DOHH2 (cell line): ENCODE results near the gene OR2S2.
"Not testable (repeated sequence)": the region's sequence is repeated elsewhere in the genome, so short reads cannot be mapped to it uniquely, and the experiment has no call there.

Experiments used
- H3F3A ChIP-seq: fragments of 200-600 bp; sonication (generic), shearing (Covaris generic); 2 replicates; pipeline ENCODE4 v1.6.0; 2016; ENCODE audit warnings: antibody characterized with exemption, mild to moderate bottlenecking; ENCODE audit not compliant: control insufficient read depth, insufficient read depth
- H3K27ac ChIP-seq: fragments of 200-600 bp; sonication (generic); 2 replicates; pipeline ENCODE4 v1.5.1; 2014; ENCODE audit warnings: low read depth, mild to moderate bottlenecking, low read length, moderate library complexity
- H3K27me3 ChIP-seq: fragments of 200-600 bp; sonication (generic); 2 replicates; pipeline ENCODE4 v1.6.1; 2014; ENCODE audit warnings: mild to moderate bottlenecking, low read length, mixed read lengths; ENCODE audit not compliant: control insufficient read depth
- H3K36me3 ChIP-seq: fragments of 200-600 bp; sonication (generic); 2 replicates; pipeline ENCODE4 v1.6.1; 2014; ENCODE audit warnings: mild to moderate bottlenecking, low read length, moderate library complexity, mixed read lengths; ENCODE audit not compliant: control insufficient read depth
- H3K4me1 ChIP-seq: fragments of 200-600 bp; sonication (generic); 2 replicates; pipeline ENCODE4 v1.6.1; 2014; ENCODE audit warnings: mild to moderate bottlenecking, low read length, mixed read lengths; ENCODE audit not compliant: control insufficient read depth
- H3K4me2 ChIP-seq: fragments of 200-600 bp; sonication (generic); 2 replicates; pipeline ENCODE4 v1.6.0; 2014; ENCODE audit warnings: mild to moderate bottlenecking, low read length, moderate library complexity
- H3K4me3 ChIP-seq: fragments of 200-600 bp; sonication (generic); 2 replicates; pipeline ENCODE4 v1.5.1; 2014; ENCODE audit warnings: mild to moderate bottlenecking, low read length, mixed read lengths
- H3K79me2 ChIP-seq: fragments of 200-600 bp; sonication (generic); 2 replicates; pipeline ENCODE4 v1.6.1; 2014; ENCODE audit warnings: mild to moderate bottlenecking, low read length, mixed read lengths; ENCODE audit not compliant: control insufficient read depth
- H3K9me2 ChIP-seq: fragments of 200-600 bp; sonication (generic); replicated peaks from 2 replicates; pipeline ENCODE4 v1.6.1; 2014; ENCODE audit warnings: mild to moderate bottlenecking, low read length, mixed read lengths; ENCODE audit not compliant: control insufficient read depth
- H3K9me3 ChIP-seq: fragments of 200-600 bp; sonication (generic); 2 replicates; pipeline ENCODE4 v1.6.1; 2014; ENCODE audit warnings: antibody characterized with exemption, low read length, mixed read lengths; ENCODE audit not compliant: control insufficient read depth, insufficient read depth
- H4K20me1 ChIP-seq: fragments of 200-600 bp; sonication (generic); 2 replicates; pipeline ENCODE4 v1.6.0; 2014; ENCODE audit warnings: low read depth, mild to moderate bottlenecking, antibody characterized with exemption, low read length, moderate library complexity; ENCODE audit not compliant: control insufficient read depth, insufficient read depth
- EZH2phosphoT487 ChIP-seq: fragments of 200-600 bp; sonication (generic); IDR thresholded peaks from 2 replicates; pipeline ENCODE4 v1.6.1; 2017; ENCODE audit warnings: borderline replicate concordance, mild to moderate bottlenecking, antibody characterized with exemption, low read length, moderate library complexity, mixed read lengths
- TF ChIP-seq, protein P1 (sequence below): fragments of 200-600 bp; sonication (generic); IDR thresholded peaks from one replicate; pipeline ENCODE4 v1.5.1; 2014; ENCODE audit warnings: antibody characterized with exemption, mild to moderate bottlenecking, low read depth, low read length; ENCODE audit not compliant: poor library complexity, severe bottlenecking

Gene OR2S2

DNA sequence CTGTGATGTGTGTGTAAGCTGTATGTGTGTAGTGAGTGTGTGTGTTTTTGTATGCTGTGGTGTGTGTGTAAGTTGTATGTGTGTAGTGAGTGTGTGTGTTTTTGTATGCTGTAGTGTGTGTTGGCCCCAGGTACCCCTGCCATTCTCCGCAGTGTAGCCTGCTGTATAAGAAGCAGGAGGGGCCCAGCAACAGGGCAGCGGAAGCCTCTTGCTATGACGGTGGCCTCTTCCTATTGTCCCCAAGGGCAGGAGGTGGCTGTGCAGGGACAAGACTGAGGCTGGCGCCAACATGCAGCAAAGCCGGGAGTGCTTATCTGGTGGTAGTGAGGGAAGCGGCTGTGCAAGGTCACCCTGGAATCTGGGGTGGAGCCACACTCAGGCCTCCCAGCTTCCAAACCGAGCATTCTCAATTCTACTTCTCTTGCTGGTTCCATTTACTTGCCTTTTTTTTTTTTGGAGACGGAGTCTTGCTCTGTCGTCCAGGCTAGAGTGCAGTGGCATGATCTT lies 43.6 kb downstream of the OR2S2 start:
- Histone ChIP-seq H3K36me3 (no peaks in the 10 kb centered on the region), H3K27me3 (no peaks in the 10 kb centered on the region), H3K4me3 (no peak overlapping the region), H3K27ac (no peak overlapping the region), H3K9me3 (no peaks in the 10 kb centered on the region), H3K4me2 (no peak overlapping the region), H3F3A (0 out of 2 replicates have a peak, but pooled peaks cover 2% of the 10 kb centered on the region), H3K9me2 (no peaks in the 10 kb centered on the region), H3K79me2 (no peaks in the 10 kb centered on the region), H4K20me1 (no peaks in the 10 kb centered on the region), H3K4me1 (0 out of 2 replicates have a peak, but pooled peaks cover 3% of the 10 kb centered on the region)
- TF ChIP-seq EZH2phosphoT487 = no peak
- TF ChIP-seq, protein P1, sequence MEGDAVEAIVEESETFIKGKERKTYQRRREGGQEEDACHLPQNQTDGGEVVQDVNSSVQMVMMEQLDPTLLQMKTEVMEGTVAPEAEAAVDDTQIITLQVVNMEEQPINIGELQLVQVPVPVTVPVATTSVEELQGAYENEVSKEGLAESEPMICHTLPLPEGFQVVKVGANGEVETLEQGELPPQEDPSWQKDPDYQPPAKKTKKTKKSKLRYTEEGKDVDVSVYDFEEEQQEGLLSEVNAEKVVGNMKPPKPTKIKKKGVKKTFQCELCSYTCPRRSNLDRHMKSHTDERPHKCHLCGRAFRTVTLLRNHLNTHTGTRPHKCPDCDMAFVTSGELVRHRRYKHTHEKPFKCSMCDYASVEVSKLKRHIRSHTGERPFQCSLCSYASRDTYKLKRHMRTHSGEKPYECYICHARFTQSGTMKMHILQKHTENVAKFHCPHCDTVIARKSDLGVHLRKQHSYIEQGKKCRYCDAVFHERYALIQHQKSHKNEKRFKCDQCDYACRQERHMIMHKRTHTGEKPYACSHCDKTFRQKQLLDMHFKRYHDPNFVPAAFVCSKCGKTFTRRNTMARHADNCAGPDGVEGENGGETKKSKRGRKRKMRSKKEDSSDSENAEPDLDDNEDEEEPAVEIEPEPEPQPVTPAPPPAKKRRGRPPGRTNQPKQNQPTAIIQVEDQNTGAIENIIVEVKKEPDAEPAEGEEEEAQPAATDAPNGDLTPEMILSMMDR = no peak

DNA sequence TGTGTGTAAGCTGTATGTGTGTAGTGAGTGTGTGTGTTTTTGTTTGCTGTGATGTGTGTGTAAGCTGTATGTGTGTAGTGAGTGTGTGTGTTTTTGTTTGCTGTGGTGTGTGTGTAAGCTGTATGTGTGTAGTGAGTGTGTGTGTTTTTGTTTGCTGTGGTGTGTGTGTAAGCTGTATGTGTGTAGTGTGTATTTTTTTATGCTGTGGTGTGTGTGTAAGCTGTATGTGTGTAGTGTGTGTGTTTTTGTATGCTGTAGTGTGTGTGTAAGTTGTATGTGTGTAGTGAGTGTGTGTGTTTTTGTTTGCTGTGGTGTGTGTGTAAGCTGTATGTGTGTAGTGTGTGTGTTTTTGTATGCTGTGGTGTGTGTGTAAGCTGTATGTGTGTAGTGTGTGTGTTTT lies 44.5 kb downstream of the OR2S2 start:
- H3K9me3 ChIP-seq, H3F3A ChIP-seq, H3K36me3 ChIP-seq, H3K4me1 ChIP-seq, H3K79me2 ChIP-seq, H3K4me2 ChIP-seq, H3K27ac ChIP-seq, H3K4me3 ChIP-seq, H4K20me1 ChIP-seq, H3K9me2 ChIP-seq, H3K27me3 ChIP-seq: not testable (repeated sequence)

DNA sequence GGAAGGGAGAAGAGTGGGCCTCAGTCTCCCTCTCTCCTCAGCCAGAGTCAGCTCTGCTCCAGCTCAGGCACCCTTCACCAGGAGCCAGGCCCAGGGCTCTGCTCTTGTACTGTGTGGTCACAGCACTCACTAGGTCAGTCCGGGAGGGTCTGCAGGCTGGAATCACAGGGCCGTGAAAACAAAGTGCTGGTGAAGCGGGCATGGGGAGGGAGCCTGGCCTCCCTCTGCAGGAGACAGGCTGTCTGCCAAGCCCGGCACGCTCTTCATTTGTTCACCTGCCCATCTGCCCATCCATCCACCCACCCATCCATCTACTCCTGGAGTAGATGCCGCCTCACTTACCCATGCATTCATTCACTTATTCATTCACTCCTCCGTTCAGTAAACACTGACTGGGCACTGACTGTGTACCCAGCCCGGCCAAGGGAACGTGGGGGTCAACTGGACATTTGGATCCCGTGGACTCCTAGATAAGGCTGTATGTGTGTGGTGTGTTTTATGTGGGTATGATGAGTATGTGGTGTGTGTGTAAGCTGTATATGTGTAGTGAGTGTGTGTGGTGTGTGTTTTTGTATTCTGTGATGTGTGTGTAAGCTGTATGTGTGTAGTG lies 45.1 kb downstream of the OR2S2 start:
- no peak for TF ChIP-seq EZH2phosphoT487
- TF ChIP-seq, protein P1 = no peak
- H4K20me1 ChIP-seq = no peaks in the 10 kb centered on the region
- no peak overlapping the region for H3K4me2 ChIP-seq
- H3K27me3 ChIP-seq = no peaks in the 10 kb centered on the region
- H3K4me1 ChIP-seq = peaks cover 3% of the 10 kb centered on the region; the same call in 1 of the 2 replicates
- H3K79me2 ChIP-seq = no peaks in the 10 kb centered on the region
- 0 out of 2 replicates have a peak, but pooled peaks cover 2% of the 10 kb centered on the region for H3F3A ChIP-seq
- H3K9me2 ChIP-seq = no peaks in the 10 kb centered on the region
- H3K36me3 ChIP-seq = no peaks in the 10 kb centered on the region
- H3K27ac ChIP-seq = no peak overlapping the region
- no peak overlapping the region for H3K4me3 ChIP-seq
- H3K9me3 ChIP-seq = no peaks in the 10 kb centered on the region

DNA sequence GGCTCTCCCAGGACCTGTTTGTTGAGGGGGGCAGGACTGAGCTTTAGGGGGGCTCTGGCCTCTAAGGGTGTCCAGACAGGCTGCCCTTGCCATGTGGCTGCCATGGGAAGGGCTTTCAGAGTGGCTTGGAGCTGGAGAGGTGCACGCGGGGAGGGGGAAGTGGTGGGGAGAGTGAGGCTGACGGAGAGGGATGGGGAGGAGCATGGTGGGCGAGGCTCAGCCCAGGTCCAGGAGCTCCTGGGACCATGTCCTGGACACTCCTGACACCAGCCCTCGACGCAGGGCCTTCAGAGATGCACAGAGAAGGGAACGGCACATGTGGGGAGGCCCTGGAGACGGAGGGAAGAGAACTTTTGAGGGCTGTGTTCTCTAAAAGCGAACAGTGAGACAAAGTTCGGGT lies 46.3 kb downstream of the OR2S2 start:
- H3K4me3 ChIP-seq = no peak overlapping the region
- H3K36me3 ChIP-seq = no peaks in the 10 kb centered on the region
- H3F3A ChIP-seq = 0 out of 2 replicates have a peak, but pooled peaks cover 2% of the 10 kb centered on the region
- no peak overlapping the region for H3K27ac ChIP-seq
- TF ChIP-seq EZH2phosphoT487 = no peak
- TF ChIP-seq, protein P1 = no peak
- no peak overlapping the region for H3K4me2 ChIP-seq
- H3K4me1 ChIP-seq = peaks cover 3% of the 10 kb centered on the region; the same call in 1 of the 2 replicates
- no peaks in the 10 kb centered on the region for H4K20me1 ChIP-seq
- H3K27me3 ChIP-seq = 0 out of 2 replicates have a peak, but pooled peaks cover 5% of the 10 kb centered on the region
- H3K79me2 ChIP-seq = no peaks in the 10 kb centered on the region
- no peaks in the 10 kb centered on the region for H3K9me3 ChIP-seq
- H3K9me2 ChIP-seq = no peaks in the 10 kb centered on the region
